GM21360 (cell line): ENCODE measurements around the gene UBE2N.

Experiments used
- ATAC-seq: cut with Tn5 transposase; IDR thresholded peaks from one replicate; pipeline ENCODE4 v1.9.1; 2021; ENCODE audit warnings: mild to moderate bottlenecking, moderate library complexity; ENCODE audit not compliant: unreplicated experiment

Gene UBE2N

DNA sequence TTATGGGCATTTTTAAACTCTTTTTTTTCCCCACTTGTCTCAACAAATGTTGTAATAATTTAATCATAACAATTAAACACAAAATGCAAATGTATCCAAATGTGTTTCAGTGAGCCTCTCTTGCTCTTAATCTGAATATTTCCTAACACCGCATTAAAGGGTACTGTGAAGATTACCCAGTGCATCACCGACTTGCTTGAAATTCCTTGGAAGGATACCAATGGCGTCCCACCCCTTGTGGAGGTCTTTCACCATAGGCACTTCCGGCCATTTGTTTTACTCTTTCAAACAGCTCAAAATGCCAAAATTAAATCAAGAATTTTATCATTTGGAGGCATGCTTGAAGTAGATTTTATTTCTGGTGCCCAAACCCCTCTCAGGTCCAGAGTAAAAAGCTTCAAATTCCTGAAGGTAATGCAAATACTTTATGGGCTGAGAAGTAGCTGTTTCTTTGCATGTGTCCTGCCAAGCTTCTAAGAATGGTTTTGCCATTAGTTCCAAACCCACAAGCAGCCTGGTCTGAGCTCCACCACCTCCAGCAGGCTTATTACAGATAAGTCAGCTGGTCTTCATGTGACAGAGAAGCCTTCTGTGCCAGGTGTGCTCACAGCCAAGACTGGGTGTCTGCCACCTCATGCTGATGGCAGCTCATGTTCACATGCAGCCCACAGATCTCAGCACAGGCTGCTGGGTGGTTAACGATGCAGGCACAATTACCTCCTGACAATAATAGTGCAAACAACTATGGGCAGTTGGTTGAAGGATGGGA is 80.4 kb downstream of the UBE2N start:
- ATAC-seq, result no peak

DNA sequence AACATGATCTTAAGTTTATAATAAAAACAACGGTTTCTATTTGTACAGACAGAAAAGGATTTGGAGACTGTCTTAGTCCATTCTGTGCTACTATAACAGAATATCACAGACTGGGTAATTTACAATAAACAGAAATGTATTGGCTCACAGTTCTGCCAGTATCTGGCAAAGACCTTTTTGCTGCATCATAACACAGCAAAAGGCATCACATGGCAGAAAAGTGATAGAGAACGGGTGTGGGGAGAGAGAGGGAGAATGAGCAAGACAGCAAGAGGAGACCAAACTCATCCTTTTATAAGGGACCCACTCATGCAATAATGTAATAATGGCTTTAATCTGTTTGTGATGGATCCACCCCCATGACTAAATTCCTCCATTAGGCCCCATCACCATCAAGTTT is 81.1 kb downstream of the UBE2N start:
- ATAC-seq, result no peak

DNA sequence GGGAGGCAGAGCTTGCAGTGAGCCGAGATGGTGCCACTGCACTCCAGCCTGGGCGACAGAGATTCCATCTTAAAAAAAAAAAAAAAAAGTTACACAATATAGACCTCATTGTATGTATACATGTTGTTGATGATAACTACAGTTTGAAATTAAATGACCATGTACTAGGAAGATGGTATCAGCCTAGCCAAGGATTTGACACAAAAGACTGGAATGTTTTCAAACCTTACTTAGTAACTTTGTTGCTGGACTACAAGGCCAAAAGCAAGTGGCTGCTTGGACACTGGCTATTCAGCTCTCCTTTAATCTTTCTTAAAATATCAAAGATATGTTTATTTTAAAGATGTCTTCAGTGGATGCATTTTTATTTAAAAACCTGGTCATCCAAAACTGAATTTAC is 82.9 kb downstream of the UBE2N start:
- ATAC-seq, result no peak

DNA sequence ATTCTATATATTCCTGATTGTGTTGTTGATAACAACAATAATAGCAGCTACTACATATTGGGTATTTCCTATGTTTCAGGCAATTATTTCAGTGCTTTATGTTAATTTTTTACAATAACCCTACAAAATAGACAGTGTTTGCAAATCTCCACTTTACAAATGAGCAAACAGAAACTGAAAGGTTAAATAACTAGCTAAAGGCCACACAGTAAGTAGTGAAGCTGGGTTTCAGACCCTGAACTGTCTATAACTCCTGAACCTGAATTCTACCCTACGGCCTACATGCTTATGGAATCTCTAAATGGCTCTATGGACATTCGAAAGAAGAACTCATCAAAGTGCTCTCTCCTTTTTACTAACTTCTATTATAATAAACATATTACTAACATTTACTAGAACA is 83.7 kb downstream of the UBE2N start:
- ATAC-seq, result peak; percentile 55

DNA sequence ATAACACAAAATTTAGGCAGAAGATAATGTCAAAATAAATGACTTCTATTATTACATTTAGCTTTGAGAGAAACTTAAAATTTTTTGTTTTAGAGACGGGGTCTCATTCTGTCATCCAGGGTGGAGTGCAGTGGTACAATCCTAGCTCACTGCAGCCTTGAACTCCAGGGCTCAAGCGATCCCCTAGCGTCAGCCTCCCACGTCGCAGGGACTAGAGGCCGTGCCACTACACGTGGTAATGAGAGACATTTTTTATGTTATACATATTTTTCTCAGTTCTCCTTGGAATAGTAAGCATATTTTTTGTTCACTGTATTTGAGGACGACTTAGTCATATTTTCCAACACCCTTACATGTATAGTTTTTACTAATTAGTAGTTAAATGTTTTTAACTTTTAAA is 85.5 kb downstream of the UBE2N start:
- ATAC-seq, result no peak
